CD8-positive, alpha-beta memory T cell (primary cell): ENCODE data around the gene PCDHGA1. TPM values are rescaled to one million over a fixed set of nuclear protein-coding genes. Genes with fewer than 3 reads are reported as not detected.

Source experiments
- CTCF ChIA-PET: fragments of 350-600 bp; sonication (Branson Sonifier 250); formaldehyde crosslinking; loops from one replicate; lab custom pipeline; 2021; ENCODE audit warnings: antibody characterized with exemption; lab: Charles Lee
- POLR2A ChIA-PET: fragments of 350-600 bp; sonication (Branson Sonifier 250); formaldehyde crosslinking; loops from one replicate; lab custom pipeline; 2021; ENCODE audit warnings: antibody characterized with exemption; lab: Charles Lee
- DNase-seq, 5 donors: peaks; one replicate each; pipeline versions ENCODE4 v3.0.0 to v3.0.0-alpha.2; 2020 to 2022; ENCODE audit warnings: mixed read lengths in 1 of 5
- H3K27ac ChIP-seq: one replicate; pipeline ENCODE4 v1.7.0; 2013; ENCODE audit warnings: low read depth, mild to moderate bottlenecking, low read length, moderate library complexity
- H3K27me3 ChIP-seq: 2 replicates; pipeline ENCODE4 v1.7.0; 2013; ENCODE audit warnings: low read length, mild to moderate bottlenecking; ENCODE audit not compliant: insufficient read depth, poor library complexity, severe bottlenecking
- H3K36me3 ChIP-seq: 2 replicates; pipeline ENCODE4 v1.7.0; 2013; ENCODE audit warnings: mild to moderate bottlenecking, low read length, moderate library complexity; ENCODE audit not compliant: insufficient read depth
- H3K4me1 ChIP-seq: 2 replicates; pipeline ENCODE4 v1.7.0; 2013; ENCODE audit warnings: mild to moderate bottlenecking, low read length, moderate library complexity; ENCODE audit not compliant: insufficient read depth
- H3K4me3 ChIP-seq: 2 replicates; pipeline ENCODE4 v1.7.0; 2013; ENCODE audit warnings: mild to moderate bottlenecking, low read length
- H3K9me3 ChIP-seq: 2 replicates; pipeline ENCODE4 v1.7.0; 2013; ENCODE audit warnings: mild to moderate bottlenecking, low read length
- H3K27ac Mint-ChIP-seq, 8 donors: one replicate each; pipeline ENCODE4 v1.8.0; 2020 to 2021; ENCODE audit warnings: mixed read lengths in 8 of 8, mild to moderate bottlenecking in 6 of 8, inconsistent platforms in 3 of 8, moderate library complexity in 3 of 8
- H3K27me3 Mint-ChIP-seq, 2 donors: one replicate each; pipeline ENCODE4 v1.8.0; 2020 to 2021; ENCODE audit warnings: mixed read lengths in 2 of 2, mild to moderate bottlenecking in 1 of 2, moderate library complexity in 1 of 2
- H3K36me3 Mint-ChIP-seq, 3 donors: one replicate each; pipeline ENCODE4 v1.8.0; 2020 to 2021; ENCODE audit warnings: mixed read lengths in 3 of 3, inconsistent platforms in 1 of 3, mild to moderate bottlenecking in 1 of 3
- H3K4me1 Mint-ChIP-seq, 3 donors: one replicate each; pipeline ENCODE4 v1.8.0; 2020 to 2021; ENCODE audit warnings: mixed read lengths in 3 of 3, inconsistent platforms in 1 of 3, mild to moderate bottlenecking in 1 of 3
- H3K4me3 Mint-ChIP-seq, 7 donors: one replicate each; pipeline ENCODE4 v1.8.0; 2020 to 2021; ENCODE audit warnings: mixed read lengths in 7 of 7, mild to moderate bottlenecking in 6 of 7, moderate library complexity in 4 of 7, inconsistent platforms in 2 of 7
- H3K9me3 Mint-ChIP-seq, 5 donors: one replicate each; pipeline ENCODE4 v1.8.0; 2020 to 2022; ENCODE audit warnings: mixed read lengths in 5 of 5, mild to moderate bottlenecking in 3 of 5, moderate library complexity in 2 of 5, inconsistent platforms in 1 of 5
- polyA plus RNA-seq: library from polyadenylated mRNA; unstranded; fragments of 300-500 nt; fragmentation: Illumina TruSeq; gene quantifications from one replicate; pipeline ENCODE4 v1.2.3, GENCODE V29; 2021
- total RNA-seq, 2 experiments: library from RNA; stranded (reverse); gene quantifications; one replicate each; pipeline ENCODE4 v1.2.3, GENCODE V29; 2021

The PCDHGA1 gene
- total and polyA plus RNA-seq, 3 experiments from 2014 or later, result 0.07 to 0.09 TPM; not detected in 1

DNA sequence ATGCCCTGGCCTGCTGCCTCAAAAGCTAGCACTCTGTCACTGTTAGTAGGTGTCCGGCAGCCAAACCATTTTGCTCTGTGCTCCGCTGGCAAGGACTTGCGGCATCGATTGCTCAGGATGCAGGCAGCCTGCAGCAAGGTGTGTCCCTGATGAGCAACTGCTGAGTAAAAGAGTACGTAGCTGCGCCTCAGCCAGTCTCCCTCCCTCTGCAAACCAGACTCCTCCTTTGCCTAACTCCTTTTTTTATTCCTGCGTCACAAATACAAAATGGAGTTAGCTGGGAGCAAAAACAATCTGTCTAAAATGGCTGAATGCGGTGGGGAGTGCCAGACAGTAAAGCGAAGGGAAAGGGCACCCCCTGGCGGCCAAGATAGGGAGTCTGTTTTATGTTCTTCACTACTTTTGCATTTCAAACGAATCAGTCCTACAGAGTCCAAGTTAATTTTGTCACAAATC, 227.4 kb downstream of the PCDHGA1 start:
- no peaks in the 10 kb centered on the region for H3K27me3 ChIP-seq
- H3K27me3 Mint-ChIP-seq, result no peaks in the 10 kb centered on the region
- H3K4me3 Mint-ChIP-seq, result peak overlapping the region in 1 of 7 donors; percentile 1
- H3K27ac ChIP-seq, result no peak overlapping the region
- no peak overlapping the region for H3K4me3 ChIP-seq
- peak overlapping the region; percentile 77 to 93 (median 87) for H3K27ac Mint-ChIP-seq
- ChIA-PET POLR2A (no interaction called here), CTCF (interaction anchor here (0.9 to 3.1 kb wide), 20 partner anchors 9 to 334 kb away, joined by 3 to 17 read pairs (median 4); partner anchors contain the start of genes DIAPH1, PCDHB14, PCDHGA10 and TAF7)
- H3K9me3 ChIP-seq, result no peaks in the 10 kb centered on the region
- peaks cover 35 to 63% (median 49%) of the 10 kb centered on the region in 3 donors for H3K4me1 Mint-ChIP-seq
- H3K4me1 ChIP-seq, result peaks cover 3% of the 10 kb centered on the region
- H3K9me3 Mint-ChIP-seq, result no peaks in the 10 kb centered on the region
- peaks cover 24% of the 10 kb centered on the region for H3K36me3 ChIP-seq
- peak; percentile 65 to 79 (median 71) for DNase-seq
- peaks cover 0 to 80% (median 9%) of the 10 kb centered on the region in 3 donors for H3K36me3 Mint-ChIP-seq

DNA sequence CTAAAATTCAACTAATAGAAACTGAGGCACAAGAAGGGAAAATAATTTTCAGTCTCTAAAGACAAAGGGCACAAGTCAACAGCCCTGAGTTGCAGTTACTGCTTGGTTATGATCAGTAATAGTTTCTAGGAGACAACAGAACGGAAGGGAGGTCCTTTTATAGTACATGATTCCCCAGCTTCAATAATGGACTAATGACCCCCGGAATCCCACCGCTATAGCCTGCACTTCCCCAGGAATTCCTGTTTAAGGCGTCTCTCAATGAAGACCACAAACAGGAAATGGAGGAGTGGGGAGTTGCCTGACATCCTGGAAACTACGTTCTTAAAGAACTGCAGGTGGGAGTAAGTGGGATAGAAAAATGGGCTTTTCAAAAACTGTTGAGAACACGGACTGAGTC, 227.8 kb downstream of the PCDHGA1 start:
- H3K4me1 Mint-ChIP-seq, result peaks cover 37 to 68% (median 51%) of the 10 kb centered on the region in 3 donors
- peak overlapping the region; percentile 77 to 93 (median 87) for H3K27ac Mint-ChIP-seq
- H3K4me3 Mint-ChIP-seq, result peak overlapping the region in 1 of 7 donors; percentile 1
- Histone ChIP-seq H3K27ac (no peak overlapping the region), H3K27me3 (no peaks in the 10 kb centered on the region), H3K4me3 (no peak overlapping the region), H3K4me1 (peaks cover 3% of the 10 kb centered on the region), H3K9me3 (no peaks in the 10 kb centered on the region), H3K36me3 (peaks cover 29% of the 10 kb centered on the region)
- H3K27me3 Mint-ChIP-seq, result no peaks in the 10 kb centered on the region
- ChIA-PET POLR2A (no interaction called here), CTCF (interaction anchor here (0.9 to 3.1 kb wide), 19 partner anchors 9 to 335 kb away, joined by 3 to 17 read pairs (median 5); partner anchors contain the start of genes DIAPH1, PCDHB14, PCDHGA10 and TAF7)
- no peaks in the 10 kb centered on the region for H3K9me3 Mint-ChIP-seq
- peaks cover 0 to 82% (median 14%) of the 10 kb centered on the region in 3 donors for H3K36me3 Mint-ChIP-seq
- DNase-seq, result peak in 1 of 5 donors; percentile 4

DNA sequence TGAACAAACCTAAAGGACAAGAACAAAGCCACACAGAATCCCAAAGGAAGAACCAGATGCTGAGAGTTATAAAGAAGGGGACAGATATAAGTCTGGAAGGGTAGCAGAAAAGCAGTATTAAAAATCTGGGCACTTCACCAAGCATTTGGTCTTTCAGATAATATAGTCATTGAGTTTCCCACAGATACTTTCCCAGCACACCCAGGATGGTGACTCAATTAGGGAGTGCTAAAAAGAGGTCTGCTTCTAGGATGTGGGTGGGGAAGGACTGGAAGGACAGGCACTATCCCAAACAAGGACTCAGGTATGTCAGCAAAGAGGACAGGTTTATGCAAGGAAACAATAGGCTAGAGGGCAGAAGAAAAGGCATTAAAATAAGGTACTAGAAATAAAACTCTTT, 229.1 kb downstream of the PCDHGA1 start:
- H3K27me3 ChIP-seq, result no peaks in the 10 kb centered on the region
- DNase-seq, result no peak
- H3K27me3 Mint-ChIP-seq, result no peaks in the 10 kb centered on the region
- POLR2A ChIA-PET, result no interaction called here
- H3K9me3 ChIP-seq, result no peaks in the 10 kb centered on the region
- peaks cover 7% of the 10 kb centered on the region for H3K4me1 ChIP-seq
- H3K4me1 Mint-ChIP-seq, result peaks cover 42 to 71% (median 60%) of the 10 kb centered on the region in 3 donors
- no peak overlapping the region for H3K4me3 Mint-ChIP-seq
- no peaks in the 10 kb centered on the region for H3K9me3 Mint-ChIP-seq
- H3K27ac ChIP-seq, result no peak overlapping the region
- peaks cover 0 to 86% (median 18%) of the 10 kb centered on the region in 3 donors for H3K36me3 Mint-ChIP-seq
- CTCF ChIA-PET, result interaction anchor here (3.1 kb wide), 1 partner anchor 240 kb away, joined by 17 read pairs; the partner anchor contains the start of gene TAF7
- H3K4me3 ChIP-seq, result no peak overlapping the region
- peaks cover 33% of the 10 kb centered on the region for H3K36me3 ChIP-seq
- H3K27ac Mint-ChIP-seq, result peak overlapping the region in 4 of 8 donors; percentile 8 to 91 (median 76)

DNA sequence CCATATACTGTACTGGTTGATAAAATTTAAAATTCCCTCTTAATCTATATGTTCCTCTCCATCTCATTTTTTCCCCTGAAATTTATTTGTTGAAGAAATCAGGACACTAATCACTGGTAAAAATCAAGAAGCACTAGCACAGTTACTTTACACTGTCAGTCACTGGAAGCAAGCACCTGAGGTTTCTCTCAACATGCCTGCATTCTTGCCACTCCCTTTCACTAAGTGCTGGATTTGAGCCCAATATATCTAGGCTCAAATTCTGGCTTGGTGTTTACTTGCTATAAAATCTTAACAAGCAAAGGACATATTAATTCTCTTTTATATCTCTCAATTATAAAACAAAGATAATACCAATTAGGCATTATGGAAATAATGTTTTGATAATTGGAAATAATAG, 229.8 kb downstream of the PCDHGA1 start:
- Histone ChIP-seq H3K27me3 (no peaks in the 10 kb centered on the region), H3K27ac (no peak overlapping the region), H3K4me1 (peaks cover 7% of the 10 kb centered on the region), H3K36me3 (peaks cover 33% of the 10 kb centered on the region), H3K9me3 (no peaks in the 10 kb centered on the region), H3K4me3 (no peak overlapping the region)
- Mint-ChIP-seq H3K27ac (peak overlapping the region in 6 of 8 donors; percentile 10 to 77 (median 56)), H3K4me3 (no peak overlapping the region), H3K36me3 (peaks cover 0 to 85% (median 21%) of the 10 kb centered on the region in 3 donors), H3K4me1 (peaks cover 42 to 68% (median 56%) of the 10 kb centered on the region in 3 donors), H3K27me3 (no peaks in the 10 kb centered on the region), H3K9me3 (no peaks in the 10 kb centered on the region)
- CTCF ChIA-PET, result no interaction called here
- POLR2A ChIA-PET, result no interaction called here
- DNase-seq, result no peak

DNA sequence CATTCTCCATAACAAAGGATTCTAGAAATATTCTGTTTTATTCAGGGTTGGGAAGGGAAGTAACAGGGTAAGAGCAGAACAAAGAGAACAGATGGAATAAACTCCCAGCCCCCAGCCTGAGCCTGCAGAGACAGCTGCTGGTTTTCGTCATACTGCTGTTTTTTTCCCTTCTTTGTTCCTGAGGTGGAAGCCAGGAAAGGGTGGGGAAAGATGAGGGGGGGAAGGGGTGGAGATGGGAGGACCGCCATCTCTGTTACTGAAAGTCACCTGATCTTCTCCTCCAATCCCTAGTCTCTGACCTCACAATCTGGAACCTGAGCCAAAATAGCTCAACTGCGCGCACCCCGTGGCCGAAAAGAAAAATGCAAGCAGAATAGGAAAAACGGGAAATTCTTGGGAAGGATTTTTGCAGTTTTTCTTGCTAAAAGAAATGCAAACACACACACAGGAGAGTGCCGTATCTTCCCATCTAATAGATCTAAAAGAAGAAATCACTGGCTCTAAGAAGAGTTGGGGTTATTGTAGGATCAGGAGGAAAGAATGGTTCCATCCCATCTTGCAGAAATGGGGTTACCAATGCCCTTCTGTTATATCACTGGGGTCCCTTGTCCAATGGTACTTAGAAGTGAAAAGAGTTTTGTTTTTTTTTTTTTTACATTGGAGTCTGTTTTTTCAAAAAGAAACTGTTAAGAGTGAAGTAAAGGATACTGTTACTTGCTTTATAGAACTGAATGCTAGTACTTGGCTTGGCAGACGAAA, 230.6 kb downstream of the PCDHGA1 start:
- H3K9me3 Mint-ChIP-seq, result no peaks in the 10 kb centered on the region
- H3K4me3 Mint-ChIP-seq, result no peak overlapping the region
- POLR2A ChIA-PET, result no interaction called here
- CTCF ChIA-PET, result no interaction called here
- peaks cover 7% of the 10 kb centered on the region for H3K4me1 ChIP-seq
- H3K27ac Mint-ChIP-seq, result peak overlapping the region in 4 of 8 donors; percentile 36 to 77 (median 56)
- no peak for DNase-seq
- H3K27me3 Mint-ChIP-seq, result no peaks in the 10 kb centered on the region
- H3K36me3 ChIP-seq, result peaks cover 39% of the 10 kb centered on the region
- H3K9me3 ChIP-seq, result no peaks in the 10 kb centered on the region
- no peaks in the 10 kb centered on the region for H3K27me3 ChIP-seq
- no peak overlapping the region for H3K27ac ChIP-seq
- peaks cover 2 to 85% (median 26%) of the 10 kb centered on the region in 3 donors for H3K36me3 Mint-ChIP-seq
- H3K4me3 ChIP-seq, result no peak overlapping the region
- H3K4me1 Mint-ChIP-seq, result peaks cover 45 to 72% (median 52%) of the 10 kb centered on the region in 3 donors

Other genes with a start within 250 kb of the PCDHGA1 start
Only the 30 nearest of the 38 such genes appear.
- not detected for gene PCDHB8, start 152.7 kb upstream of the PCDHGA1 start, total RNA-seq
- gene PCDHB8, start 152.7 kb upstream of the PCDHGA1 start, polyA plus RNA-seq, result not detected
- not detected for gene PCDHB16, start 148.1 kb upstream of the PCDHGA1 start, total RNA-seq
- gene PCDHB16, start 148.1 kb upstream of the PCDHGA1 start, polyA plus RNA-seq, result not detected
- gene PCDHB9, start 143.4 kb upstream of the PCDHGA1 start, total RNA-seq, result not detected
- not detected for gene PCDHB9, start 143.4 kb upstream of the PCDHGA1 start, polyA plus RNA-seq
- gene PCDHB10, start 138.2 kb upstream of the PCDHGA1 start, total RNA-seq, result not detected
- gene PCDHB10, start 138.2 kb upstream of the PCDHGA1 start, polyA plus RNA-seq, result not detected
- not detected for gene PCDHB11, start 130.9 kb upstream of the PCDHGA1 start, total RNA-seq
- not detected for gene PCDHB11, start 130.9 kb upstream of the PCDHGA1 start, polyA plus RNA-seq
- not detected for gene PCDHB12, start 121.8 kb upstream of the PCDHGA1 start, total RNA-seq
- not detected for gene PCDHB12, start 121.8 kb upstream of the PCDHGA1 start, polyA plus RNA-seq
- under 1 TPM in 1 of 2 experiments, not detected in 1; 0.04 TPM for gene PCDHB13, start 116.6 kb upstream of the PCDHGA1 start, total RNA-seq
- not detected for gene PCDHB13, start 116.6 kb upstream of the PCDHGA1 start, polyA plus RNA-seq
- gene PCDHB14, start 107.2 kb upstream of the PCDHGA1 start, total RNA-seq, result under 1 TPM in 1 of 2 experiments, not detected in 1; 0.09 TPM
- not detected for gene PCDHB14, start 107.2 kb upstream of the PCDHGA1 start, polyA plus RNA-seq
- gene PCDHB15, start 85.1 kb upstream of the PCDHGA1 start, total RNA-seq, result not detected
- gene PCDHB15, start 85.1 kb upstream of the PCDHGA1 start, polyA plus RNA-seq, result not detected
- under 1 TPM; 0.31 to 0.35 TPM for gene SLC25A2, start 26.5 kb upstream of the PCDHGA1 start, total RNA-seq
- not detected for gene SLC25A2, start 26.5 kb upstream of the PCDHGA1 start, polyA plus RNA-seq
- 10 to 100 TPM; 70.9 to 72.2 TPM for gene TAF7, start 9.7 kb upstream of the PCDHGA1 start, total RNA-seq
- 196 TPM for gene TAF7, start 9.7 kb upstream of the PCDHGA1 start, polyA plus RNA-seq
- under 1 TPM in 1 of 2 experiments, not detected in 1; 0.07 TPM for gene PCDHGA2, start 8.2 kb downstream of the PCDHGA1 start, total RNA-seq
- not detected for gene PCDHGA2, start 8.2 kb downstream of the PCDHGA1 start, polyA plus RNA-seq
- not detected for gene PCDHGA3, start 13.3 kb downstream of the PCDHGA1 start, total RNA-seq
- not detected for gene PCDHGA3, start 13.3 kb downstream of the PCDHGA1 start, polyA plus RNA-seq
- not detected for gene PCDHGB1, start 19.6 kb downstream of the PCDHGA1 start, total RNA-seq
- gene PCDHGB1, start 19.6 kb downstream of the PCDHGA1 start, polyA plus RNA-seq, result not detected
- under 1 TPM; 0.09 to 0.16 TPM for gene PCDHGA4, start 24.5 kb downstream of the PCDHGA1 start, total RNA-seq
- gene PCDHGA4, start 24.5 kb downstream of the PCDHGA1 start, polyA plus RNA-seq, result not detected
- under 1 TPM; 0.33 to 0.40 TPM for gene PCDHGB2, start 29.5 kb downstream of the PCDHGA1 start, total RNA-seq
- 0.09 TPM for gene PCDHGB2, start 29.5 kb downstream of the PCDHGA1 start, polyA plus RNA-seq
- under 1 TPM; 0.09 to 0.11 TPM for gene PCDHGA5, start 33.6 kb downstream of the PCDHGA1 start, total RNA-seq
- gene PCDHGA5, start 33.6 kb downstream of the PCDHGA1 start, polyA plus RNA-seq, result not detected
- under 1 TPM; 0.18 to 0.28 TPM for gene PCDHGB3, start 39.7 kb downstream of the PCDHGA1 start, total RNA-seq
- gene PCDHGB3, start 39.7 kb downstream of the PCDHGA1 start, polyA plus RNA-seq, result not detected
- gene PCDHGA6, start 43.4 kb downstream of the PCDHGA1 start, total RNA-seq, result under 1 TPM; 0.15 to 0.22 TPM
- gene PCDHGA6, start 43.4 kb downstream of the PCDHGA1 start, polyA plus RNA-seq, result 0.06 TPM
- gene PCDHGA7, start 52.2 kb downstream of the PCDHGA1 start, total RNA-seq, result under 1 TPM in 1 of 2 experiments, not detected in 1; 0.09 TPM
- gene PCDHGA7, start 52.2 kb downstream of the PCDHGA1 start, polyA plus RNA-seq, result not detected
- under 1 TPM in 1 of 2 experiments, not detected in 1; 0.13 TPM for gene PCDHGB4, start 57.2 kb downstream of the PCDHGA1 start, total RNA-seq
- gene PCDHGB4, start 57.2 kb downstream of the PCDHGA1 start, polyA plus RNA-seq, result 0.08 TPM
- under 1 TPM in 1 of 2 experiments, not detected in 1; 0.04 TPM for gene PCDHGA8, start 62.1 kb downstream of the PCDHGA1 start, total RNA-seq
- not detected for gene PCDHGA8, start 62.1 kb downstream of the PCDHGA1 start, polyA plus RNA-seq
- under 1 TPM; 0.22 to 0.27 TPM for gene PCDHGB5, start 67.4 kb downstream of the PCDHGA1 start, total RNA-seq
- 0.14 TPM for gene PCDHGB5, start 67.4 kb downstream of the PCDHGA1 start, polyA plus RNA-seq
- gene PCDHGA9, start 72.3 kb downstream of the PCDHGA1 start, total RNA-seq, result under 1 TPM in 1 of 2 experiments, not detected in 1; 0.09 TPM
- not detected for gene PCDHGA9, start 72.3 kb downstream of the PCDHGA1 start, polyA plus RNA-seq
- under 1 TPM; 0.11 to 0.13 TPM for gene PCDHGB6, start 77.5 kb downstream of the PCDHGA1 start, total RNA-seq
- gene PCDHGB6, start 77.5 kb downstream of the PCDHGA1 start, polyA plus RNA-seq, result 0.25 TPM
- under 1 TPM; 0.16 to 0.20 TPM for gene PCDHGA10, start 82.5 kb downstream of the PCDHGA1 start, total RNA-seq
- 0.07 TPM for gene PCDHGA10, start 82.5 kb downstream of the PCDHGA1 start, polyA plus RNA-seq
- under 1 TPM in 1 of 2 experiments, not detected in 1; 0.11 TPM for gene PCDHGB7, start 87.2 kb downstream of the PCDHGA1 start, total RNA-seq
- not detected for gene PCDHGB7, start 87.2 kb downstream of the PCDHGA1 start, polyA plus RNA-seq
- under 1 TPM in 1 of 2 experiments, not detected in 1; 0.13 TPM for gene PCDHGA11, start 90.5 kb downstream of the PCDHGA1 start, total RNA-seq
- gene PCDHGA11, start 90.5 kb downstream of the PCDHGA1 start, polyA plus RNA-seq, result 0.09 TPM
- under 1 TPM in 1 of 2 experiments, not detected in 1; 0.09 TPM for gene PCDHGA12, start 100.0 kb downstream of the PCDHGA1 start, total RNA-seq
- not detected for gene PCDHGA12, start 100.0 kb downstream of the PCDHGA1 start, polyA plus RNA-seq
- under 1 TPM; 0.11 to 0.15 TPM for gene PCDHGC3, start 145.5 kb downstream of the PCDHGA1 start, total RNA-seq
- not detected for gene PCDHGC3, start 145.5 kb downstream of the PCDHGA1 start, polyA plus RNA-seq